GM10266 (cell line): ENCODE data around the gene CCDC85A.

Experiments used
- DNase-seq: peaks from one replicate; pipeline ENCODE4 v3.0.0; 2012; ENCODE audit errors: extremely low spot score
- TF ChIP-seq, protein P1 (sequence below): IDR thresholded peaks from 2 replicates; pipeline ENCODE4 v1.5.1; 2012; ENCODE audit warnings: mild to moderate bottlenecking, low read depth; ENCODE audit not compliant: control insufficient read depth, insufficient read depth; ENCODE audit errors: missing control alignments

Gene CCDC85A

DNA sequence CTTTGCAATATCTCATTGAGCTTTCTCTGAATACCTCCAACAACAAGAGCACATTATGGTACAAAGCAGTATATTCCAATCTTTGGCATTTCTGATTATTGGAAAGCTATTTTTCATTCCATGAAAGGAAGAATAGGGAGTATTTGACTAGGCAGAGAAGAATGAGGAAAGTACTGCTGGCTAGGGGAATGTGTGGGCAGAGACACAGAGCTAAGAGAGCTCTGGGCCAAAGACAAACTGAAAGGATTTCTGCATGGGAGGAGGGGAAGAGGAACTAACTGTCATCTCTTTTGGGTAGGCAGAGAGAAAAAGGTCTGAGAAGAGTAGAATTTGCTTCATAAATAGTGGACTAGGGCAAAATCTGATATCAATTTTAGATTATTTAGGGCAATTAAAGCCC lies 150.8 kb downstream of the CCDC85A start:
- DNase-seq, result no peak
- TF ChIP-seq, protein P1, sequence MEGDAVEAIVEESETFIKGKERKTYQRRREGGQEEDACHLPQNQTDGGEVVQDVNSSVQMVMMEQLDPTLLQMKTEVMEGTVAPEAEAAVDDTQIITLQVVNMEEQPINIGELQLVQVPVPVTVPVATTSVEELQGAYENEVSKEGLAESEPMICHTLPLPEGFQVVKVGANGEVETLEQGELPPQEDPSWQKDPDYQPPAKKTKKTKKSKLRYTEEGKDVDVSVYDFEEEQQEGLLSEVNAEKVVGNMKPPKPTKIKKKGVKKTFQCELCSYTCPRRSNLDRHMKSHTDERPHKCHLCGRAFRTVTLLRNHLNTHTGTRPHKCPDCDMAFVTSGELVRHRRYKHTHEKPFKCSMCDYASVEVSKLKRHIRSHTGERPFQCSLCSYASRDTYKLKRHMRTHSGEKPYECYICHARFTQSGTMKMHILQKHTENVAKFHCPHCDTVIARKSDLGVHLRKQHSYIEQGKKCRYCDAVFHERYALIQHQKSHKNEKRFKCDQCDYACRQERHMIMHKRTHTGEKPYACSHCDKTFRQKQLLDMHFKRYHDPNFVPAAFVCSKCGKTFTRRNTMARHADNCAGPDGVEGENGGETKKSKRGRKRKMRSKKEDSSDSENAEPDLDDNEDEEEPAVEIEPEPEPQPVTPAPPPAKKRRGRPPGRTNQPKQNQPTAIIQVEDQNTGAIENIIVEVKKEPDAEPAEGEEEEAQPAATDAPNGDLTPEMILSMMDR, result no peak

DNA sequence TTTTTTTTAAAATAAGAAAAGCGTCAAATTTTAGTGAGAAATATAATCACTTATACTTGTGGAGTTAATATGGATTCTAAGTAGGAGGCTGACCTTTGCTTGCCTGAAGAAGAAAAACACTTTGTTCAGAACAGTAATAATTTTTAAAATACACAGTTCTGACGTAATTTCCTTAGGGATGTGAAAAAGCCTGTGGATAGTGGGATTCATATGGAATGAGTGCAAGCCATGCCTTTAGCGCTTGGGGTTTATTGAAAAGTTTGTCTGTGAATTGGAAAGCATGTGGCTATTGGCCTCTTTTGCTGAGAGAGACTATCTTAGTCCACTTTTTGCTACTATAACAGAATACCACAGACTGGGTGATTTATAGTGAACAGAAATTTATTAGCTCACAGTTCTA lies 151.3 kb downstream of the CCDC85A start:
- TF ChIP-seq, protein P1, result no peak
- no peak for DNase-seq

DNA sequence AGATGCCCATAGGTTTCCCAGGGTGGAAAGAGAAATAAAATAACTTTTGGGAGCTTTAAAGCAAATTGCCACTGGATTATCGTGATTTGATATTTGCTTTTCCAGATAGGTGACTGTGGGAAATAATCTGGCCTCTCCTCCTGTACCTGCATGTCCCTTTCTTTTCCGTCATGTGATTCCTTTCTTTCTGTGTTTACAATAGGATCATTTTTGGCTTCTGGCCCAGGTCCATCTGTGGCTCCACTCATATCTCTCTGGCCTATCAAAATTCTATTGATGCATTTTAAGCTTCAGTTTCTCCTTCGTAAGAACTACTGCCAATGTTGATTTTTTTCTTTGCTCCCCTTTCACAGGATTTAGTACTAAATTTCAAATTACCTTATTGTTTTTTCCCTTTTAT lies 153.6 kb downstream of the CCDC85A start:
- TF ChIP-seq, protein P1, result no peak
- no peak for DNase-seq

DNA sequence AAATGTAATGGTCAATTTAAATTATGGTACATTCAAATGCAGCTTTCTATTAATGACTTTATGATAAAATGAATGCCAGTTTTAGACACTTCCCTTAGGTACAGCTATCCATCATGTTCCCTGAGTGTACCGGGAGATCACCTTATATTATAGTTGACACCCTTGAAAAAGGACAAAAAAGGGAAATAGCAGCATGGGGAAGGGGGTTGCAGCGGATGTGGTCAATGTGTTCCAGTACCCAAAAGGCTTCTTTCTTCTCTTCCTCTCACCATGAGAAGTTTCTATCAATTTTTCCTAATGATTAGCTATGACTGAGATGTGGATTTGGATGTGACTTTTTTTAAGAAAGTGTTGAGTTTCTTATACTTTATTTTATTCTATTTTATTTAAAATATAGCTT lies 154.4 kb downstream of the CCDC85A start:
- DNase-seq, result no peak
- TF ChIP-seq, protein P1, result no peak

DNA sequence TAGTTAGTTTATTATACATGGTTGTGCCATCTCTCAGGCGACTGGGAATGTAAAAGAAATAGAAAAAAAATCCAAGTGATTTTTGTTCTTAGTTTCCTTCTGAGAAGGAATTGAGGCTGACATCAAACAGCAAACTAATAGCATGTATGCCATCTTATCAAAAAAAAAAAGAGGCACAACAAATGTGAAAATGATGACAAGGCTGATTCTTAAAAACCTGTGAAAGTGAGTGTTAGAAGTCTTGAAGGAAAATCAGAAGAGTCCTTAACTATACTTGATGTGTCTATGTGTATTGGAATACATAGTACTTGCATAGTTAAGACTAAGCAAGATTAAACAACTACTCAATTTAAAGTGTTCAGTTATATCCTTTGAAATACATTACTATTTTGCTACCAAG lies 161.0 kb downstream of the CCDC85A start:
- TF ChIP-seq, protein P1, result no peak
- DNase-seq, result no peak

DNA sequence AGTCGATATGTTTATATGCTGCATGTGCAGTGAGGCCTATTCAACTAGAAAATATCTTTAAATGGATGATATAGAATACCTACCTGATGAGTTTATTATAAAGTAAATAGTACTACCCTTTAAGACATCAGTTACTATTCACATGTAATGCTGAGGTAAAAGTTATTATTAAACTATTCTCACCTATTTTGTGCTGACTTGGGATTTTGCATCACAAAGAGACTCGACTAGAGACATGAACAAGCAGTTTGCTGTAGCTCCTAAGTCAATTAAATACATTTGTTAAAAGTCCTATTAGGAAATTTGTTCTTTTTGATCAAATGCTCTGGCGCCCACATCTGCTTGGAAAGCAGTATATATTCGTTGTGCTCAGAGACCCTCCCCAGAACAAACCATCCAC lies 164.1 kb downstream of the CCDC85A start:
- no peak for DNase-seq
- TF ChIP-seq, protein P1, result no peak

DNA sequence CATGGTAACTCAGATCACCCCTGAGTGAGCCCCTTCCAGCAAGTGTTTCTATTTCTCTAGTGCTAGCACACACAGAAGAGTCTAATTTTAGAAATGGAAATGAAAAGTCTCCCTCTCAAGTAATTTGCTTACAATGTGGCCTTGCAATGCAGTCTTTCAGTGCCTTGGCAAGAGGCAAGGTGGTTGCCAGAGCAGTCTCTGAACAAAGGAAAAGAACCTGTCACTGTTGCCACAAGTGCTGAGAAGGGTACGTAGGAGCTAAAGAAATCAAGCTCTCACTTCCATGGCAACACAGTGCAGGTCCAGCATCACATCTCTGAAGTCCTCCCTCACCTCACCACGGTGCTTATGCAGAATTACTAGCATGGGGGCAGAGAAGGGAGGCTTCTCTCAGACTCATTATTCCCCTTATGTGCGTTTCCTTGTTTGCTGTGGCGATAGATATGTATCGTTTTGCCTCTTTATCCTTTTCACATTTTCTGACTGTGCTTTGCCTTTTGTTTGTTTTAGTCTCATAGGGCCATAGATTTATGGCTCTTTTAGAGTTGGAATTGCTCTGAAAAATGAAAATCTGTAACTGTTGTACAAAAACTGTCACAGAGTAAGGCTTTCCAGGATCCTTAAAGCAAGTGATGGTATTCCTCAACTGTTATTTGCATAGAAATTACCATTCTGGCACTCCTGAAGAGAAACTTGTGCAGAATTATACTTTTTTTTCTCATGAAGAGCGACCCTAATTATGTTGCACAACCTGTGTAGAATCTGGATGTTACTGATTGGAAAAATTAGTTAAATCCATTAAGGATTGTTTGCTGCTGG lies 164.8 kb downstream of the CCDC85A start:
- TF ChIP-seq, protein P1, result no peak
- DNase-seq, result no peak
